K562 (cell line): ENCODE data around the gene RPS15A. TPM values are rescaled to one million over a fixed set of nuclear protein-coding genes. Genes with fewer than 3 reads are reported as not detected.

Source experiments
- ERF ChIP-seq: fragments of 450-650 bp; formaldehyde crosslinking; IDR thresholded peaks from 2 replicates; pipeline ENCODE4 v1.4.0; 2020; ENCODE audit warnings: mild to moderate bottlenecking, mixed read lengths
- FOXA3 ChIP-seq, 2 experiments: fragments of 450-650 bp in 1 of 2; sonication (generic) in 1 of 2; formaldehyde crosslinking; IDR thresholded peaks in 1 of 2; conservative IDR thresholded peaks in 1 of 2; 2 replicates each; pipeline versions ENCODE4 v1.4.0 to v1.8.0; 2020 to 2022; ENCODE audit warnings: mild to moderate bottlenecking in 2 of 2, missing genetic modification reagents in 1 of 2
- HMGN3 ChIP-seq: IDR thresholded peaks from 2 replicates; pipeline ENCODE4 v1.6.1; 2011; ENCODE audit warnings: borderline replicate concordance, low read depth, mild to moderate bottlenecking, mixed read lengths, low read length; ENCODE audit not compliant: insufficient read length; ENCODE audit errors: extremely low read depth
- PHF21A ChIP-seq: fragments of 450-650 bp; IDR thresholded peaks from 2 replicates; pipeline ENCODE4 v1.6.1; 2017; ENCODE audit warnings: low read depth, borderline replicate concordance
- PURB ChIP-seq: sonication (generic); formaldehyde crosslinking; IDR thresholded peaks from 2 replicates; pipeline ENCODE4 v1.9.0; 2021; ENCODE audit warnings: low read depth, mild to moderate bottlenecking, missing genetic modification reagents
- RBFOX2 ChIP-seq: fragments of 200-400 bp; formaldehyde crosslinking; IDR thresholded peaks from 2 replicates; pipeline ENCODE4 v1.6.1; 2017; ENCODE audit warnings: low read depth, mild to moderate bottlenecking, low read length, moderate library complexity
- SPI1 ChIP-seq: IDR thresholded peaks from 2 replicates; pipeline ENCODE4 v1.6.1; 2011; ENCODE audit warnings: low read depth, low read length, control low read depth, borderline replicate concordance
- TCFL5 ChIP-seq: fragments of 250-450 bp; sonication (Bioruptor Pico); conservative IDR thresholded peaks from 2 replicates; pipeline ENCODE4 v1.6.1; 2021; ENCODE audit warnings: mild to moderate bottlenecking, moderate library complexity, matching md5 sums
- polyA plus RNA-seq, 8 experiments: library from polyadenylated mRNA; depleted of rRNA in 4 of 8; stranded (reverse) in 5 of 8; unstranded in 3 of 8; fragments of >200 nt; fragmentation: Nextera tagmentation in 2 of 8; fragmentation: Illumina TruSeq in 1 of 8; extraction: Ambion mirVana in 2 of 8; extraction: Trizol in 1 of 8; gene quantifications; 2 replicates each; pipeline versions ENCODE4 v1.2.1 to v1.2.3, GENCODE V29; 2011 to 2014; ENCODE audit warnings: inconsistent platforms in 1 of 8, missing spikeins in 1 of 8
- total RNA-seq, 7 experiments: library from RNA; depleted of rRNA in 6 of 7; stranded (reverse); fragments of >200 nt in 6 of 7; fragmentation: Illumina TruSeq in 2 of 7; extraction: Trizol in 2 of 7; gene quantifications; 2 replicates each; pipeline versions ENCODE4 v1.2.1 to v1.2.3, GENCODE V29; 2011 to 2021; ENCODE audit warnings: low replicate concordance in 1 of 7
- TF ChIP-seq, protein P1 (sequence below): fragments of 250-450 bp; sonication (Bioruptor Pico); IDR thresholded peaks from 2 replicates; pipeline ENCODE4 v1.4.0; 2020
- TF ChIP-seq, protein P2 (sequence below): fragments of 250-450 bp; sonication (Bioruptor Pico); IDR thresholded peaks from 2 replicates; pipeline ENCODE4 v1.4.0; 2020; ENCODE audit warnings: mild to moderate bottlenecking, moderate library complexity
- TF ChIP-seq, protein P3 (sequence below): sonication (generic); formaldehyde crosslinking; IDR thresholded peaks from 2 replicates; pipeline ENCODE4 v1.4.0; 2020; ENCODE audit warnings: mild to moderate bottlenecking, missing genetic modification reagents
- TF ChIP-seq, protein P4 (sequence below), 2 experiments: fragments of 150-350 bp in 1 of 2; IDR thresholded peaks; 2 replicates each; pipeline ENCODE4 v1.6.1; 2012 to 2016; ENCODE audit warnings: low read depth in 2 of 2, low read length in 2 of 2, mild to moderate bottlenecking in 1 of 2, moderate library complexity in 1 of 2
- TF ChIP-seq, protein P5 (sequence below), 2 experiments: fragments of 250-450 bp in 1 of 2; fragments of 450-650 bp in 1 of 2; sonication (Bioruptor Pico) in 1 of 2; IDR thresholded peaks; 2 replicates each; pipeline versions ENCODE4 v1.6.1 to v1.8.0; 2016 to 2021; ENCODE audit warnings: mild to moderate bottlenecking in 2 of 2, moderate library complexity in 2 of 2, missing compliant biosample characterization in 1 of 2, missing genetic modification characterization in 1 of 2

The RPS15A gene
- total and polyA plus RNA-seq, 9 of the 15 experiments (the other 6 are each of a cell fraction or from before 2014, with no cell fraction given): 1,397 to 5,474 (median 2,798) TPM

DNA sequence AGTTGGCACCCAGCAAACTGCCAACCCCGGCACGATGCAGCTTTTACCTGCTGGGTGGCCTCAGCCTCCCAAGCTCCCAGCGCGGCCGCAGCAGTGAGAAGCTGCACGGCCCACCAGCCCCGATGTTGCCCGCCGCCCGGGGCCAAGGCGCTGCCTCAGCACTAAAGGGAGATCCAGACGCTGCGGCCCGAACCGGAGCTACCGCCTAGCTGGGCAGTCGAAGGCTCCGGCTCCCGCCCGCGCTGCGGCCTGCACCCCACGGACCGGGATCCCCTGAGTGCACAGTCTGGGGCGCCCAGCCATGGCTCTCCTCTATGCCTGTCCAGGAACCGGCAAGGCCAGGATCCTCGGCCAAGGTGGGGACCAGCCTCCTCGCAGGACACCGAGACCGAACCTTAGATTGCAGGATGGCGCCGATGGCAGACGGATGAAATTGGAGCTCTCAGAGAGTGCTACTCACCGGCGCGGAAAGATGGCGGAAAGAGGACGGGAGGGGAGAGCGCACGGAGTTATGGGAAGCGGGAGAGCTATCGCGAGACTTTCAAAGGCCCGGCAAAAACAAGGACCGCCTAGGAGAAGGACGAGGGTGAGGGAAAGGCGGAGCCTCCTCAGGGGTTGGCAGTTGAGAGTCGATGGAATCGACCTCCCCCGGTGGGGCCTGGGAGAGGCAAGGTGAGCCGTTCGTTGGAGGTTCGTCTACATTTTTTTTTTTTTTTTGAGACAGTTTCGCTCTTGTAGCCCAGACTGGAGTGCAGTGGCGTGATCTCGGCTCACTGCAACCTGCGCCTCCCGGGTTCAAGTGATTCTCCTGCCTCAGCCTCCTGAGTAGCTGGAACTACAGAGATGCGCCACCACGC is at the start of gene RPS15A (continued):
- TF ChIP-seq, protein P1, sequence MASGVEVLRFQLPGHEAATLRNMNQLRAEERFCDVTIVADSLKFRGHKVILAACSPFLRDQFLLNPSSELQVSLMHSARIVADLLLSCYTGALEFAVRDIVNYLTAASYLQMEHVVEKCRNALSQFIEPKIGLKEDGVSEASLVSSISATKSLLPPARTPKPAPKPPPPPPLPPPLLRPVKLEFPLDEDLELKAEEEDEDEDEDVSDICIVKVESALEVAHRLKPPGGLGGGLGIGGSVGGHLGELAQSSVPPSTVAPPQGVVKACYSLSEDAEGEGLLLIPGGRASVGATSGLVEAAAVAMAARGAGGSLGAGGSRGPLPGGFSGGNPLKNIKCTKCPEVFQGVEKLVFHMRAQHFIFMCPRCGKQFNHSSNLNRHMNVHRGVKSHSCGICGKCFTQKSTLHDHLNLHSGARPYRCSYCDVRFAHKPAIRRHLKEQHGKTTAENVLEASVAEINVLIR (CRISPR knock-in tag): 0 out of 2 replicates have a peak, but pooled peaks have one; percentile 9
- TF ChIP-seq, protein P2, sequence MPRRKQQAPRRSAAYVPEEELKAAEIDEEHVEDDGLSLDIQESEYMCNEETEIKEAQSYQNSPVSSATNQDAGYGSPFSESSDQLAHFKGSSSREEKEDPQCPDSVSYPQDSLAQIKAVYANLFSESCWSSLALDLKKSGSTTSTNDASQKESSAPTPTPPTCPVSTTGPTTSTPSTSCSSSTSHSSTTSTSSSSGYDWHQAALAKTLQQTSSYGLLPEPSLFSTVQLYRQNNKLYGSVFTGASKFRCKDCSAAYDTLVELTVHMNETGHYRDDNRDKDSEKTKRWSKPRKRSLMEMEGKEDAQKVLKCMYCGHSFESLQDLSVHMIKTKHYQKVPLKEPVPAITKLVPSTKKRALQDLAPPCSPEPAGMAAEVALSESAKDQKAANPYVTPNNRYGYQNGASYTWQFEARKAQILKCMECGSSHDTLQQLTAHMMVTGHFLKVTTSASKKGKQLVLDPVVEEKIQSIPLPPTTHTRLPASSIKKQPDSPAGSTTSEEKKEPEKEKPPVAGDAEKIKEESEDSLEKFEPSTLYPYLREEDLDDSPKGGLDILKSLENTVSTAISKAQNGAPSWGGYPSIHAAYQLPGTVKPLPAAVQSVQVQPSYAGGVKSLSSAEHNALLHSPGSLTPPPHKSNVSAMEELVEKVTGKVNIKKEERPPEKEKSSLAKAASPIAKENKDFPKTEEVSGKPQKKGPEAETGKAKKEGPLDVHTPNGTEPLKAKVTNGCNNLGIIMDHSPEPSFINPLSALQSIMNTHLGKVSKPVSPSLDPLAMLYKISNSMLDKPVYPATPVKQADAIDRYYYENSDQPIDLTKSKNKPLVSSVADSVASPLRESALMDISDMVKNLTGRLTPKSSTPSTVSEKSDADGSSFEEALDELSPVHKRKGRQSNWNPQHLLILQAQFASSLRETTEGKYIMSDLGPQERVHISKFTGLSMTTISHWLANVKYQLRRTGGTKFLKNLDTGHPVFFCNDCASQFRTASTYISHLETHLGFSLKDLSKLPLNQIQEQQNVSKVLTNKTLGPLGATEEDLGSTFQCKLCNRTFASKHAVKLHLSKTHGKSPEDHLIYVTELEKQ (CRISPR knock-in tag): no peak
- TF ChIP-seq, protein P3, sequence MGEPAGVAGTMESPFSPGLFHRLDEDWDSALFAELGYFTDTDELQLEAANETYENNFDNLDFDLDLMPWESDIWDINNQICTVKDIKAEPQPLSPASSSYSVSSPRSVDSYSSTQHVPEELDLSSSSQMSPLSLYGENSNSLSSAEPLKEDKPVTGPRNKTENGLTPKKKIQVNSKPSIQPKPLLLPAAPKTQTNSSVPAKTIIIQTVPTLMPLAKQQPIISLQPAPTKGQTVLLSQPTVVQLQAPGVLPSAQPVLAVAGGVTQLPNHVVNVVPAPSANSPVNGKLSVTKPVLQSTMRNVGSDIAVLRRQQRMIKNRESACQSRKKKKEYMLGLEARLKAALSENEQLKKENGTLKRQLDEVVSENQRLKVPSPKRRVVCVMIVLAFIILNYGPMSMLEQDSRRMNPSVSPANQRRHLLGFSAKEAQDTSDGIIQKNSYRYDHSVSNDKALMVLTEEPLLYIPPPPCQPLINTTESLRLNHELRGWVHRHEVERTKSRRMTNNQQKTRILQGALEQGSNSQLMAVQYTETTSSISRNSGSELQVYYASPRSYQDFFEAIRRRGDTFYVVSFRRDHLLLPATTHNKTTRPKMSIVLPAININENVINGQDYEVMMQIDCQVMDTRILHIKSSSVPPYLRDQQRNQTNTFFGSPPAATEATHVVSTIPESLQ (CRISPR knock-in tag): 0 out of 2 replicates have a peak, but pooled peaks have one; percentile 38
- no peak for TF ChIP-seq TCFL5 (CRISPR knock-in tag)
- no peak for TF ChIP-seq SPI1
- TF ChIP-seq FOXA3 (CRISPR knock-in tag; conservative IDR thresholded peaks at IDR 0.05 in 1 of 2, IDR thresholded peaks at IDR 0.05 in 1 of 2): no peak
- no peak for TF ChIP-seq PURB (CRISPR knock-in tag)
- TF ChIP-seq RBFOX2: peak; percentile 100
- TF ChIP-seq HMGN3: no peak
- TF ChIP-seq, protein P4, sequence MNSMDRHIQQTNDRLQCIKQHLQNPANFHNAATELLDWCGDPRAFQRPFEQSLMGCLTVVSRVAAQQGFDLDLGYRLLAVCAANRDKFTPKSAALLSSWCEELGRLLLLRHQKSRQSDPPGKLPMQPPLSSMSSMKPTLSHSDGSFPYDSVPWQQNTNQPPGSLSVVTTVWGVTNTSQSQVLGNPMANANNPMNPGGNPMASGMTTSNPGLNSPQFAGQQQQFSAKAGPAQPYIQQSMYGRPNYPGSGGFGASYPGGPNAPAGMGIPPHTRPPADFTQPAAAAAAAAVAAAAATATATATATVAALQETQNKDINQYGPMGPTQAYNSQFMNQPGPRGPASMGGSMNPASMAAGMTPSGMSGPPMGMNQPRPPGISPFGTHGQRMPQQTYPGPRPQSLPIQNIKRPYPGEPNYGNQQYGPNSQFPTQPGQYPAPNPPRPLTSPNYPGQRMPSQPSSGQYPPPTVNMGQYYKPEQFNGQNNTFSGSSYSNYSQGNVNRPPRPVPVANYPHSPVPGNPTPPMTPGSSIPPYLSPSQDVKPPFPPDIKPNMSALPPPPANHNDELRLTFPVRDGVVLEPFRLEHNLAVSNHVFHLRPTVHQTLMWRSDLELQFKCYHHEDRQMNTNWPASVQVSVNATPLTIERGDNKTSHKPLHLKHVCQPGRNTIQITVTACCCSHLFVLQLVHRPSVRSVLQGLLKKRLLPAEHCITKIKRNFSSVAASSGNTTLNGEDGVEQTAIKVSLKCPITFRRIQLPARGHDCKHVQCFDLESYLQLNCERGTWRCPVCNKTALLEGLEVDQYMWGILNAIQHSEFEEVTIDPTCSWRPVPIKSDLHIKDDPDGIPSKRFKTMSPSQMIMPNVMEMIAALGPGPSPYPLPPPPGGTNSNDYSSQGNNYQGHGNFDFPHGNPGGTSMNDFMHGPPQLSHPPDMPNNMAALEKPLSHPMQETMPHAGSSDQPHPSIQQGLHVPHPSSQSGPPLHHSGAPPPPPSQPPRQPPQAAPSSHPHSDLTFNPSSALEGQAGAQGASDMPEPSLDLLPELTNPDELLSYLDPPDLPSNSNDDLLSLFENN (IDR thresholded peaks at IDR 0.05; ENCODE audit: low read depth in 2 of 2, low read length in 2 of 2): peak in 1 of 2 experiments; percentile 93; a peak in 2 of 4 replicates
- peak; percentile 89; the same call in 1 of the 2 replicates for TF ChIP-seq PHF21A
- TF ChIP-seq, protein P5, sequence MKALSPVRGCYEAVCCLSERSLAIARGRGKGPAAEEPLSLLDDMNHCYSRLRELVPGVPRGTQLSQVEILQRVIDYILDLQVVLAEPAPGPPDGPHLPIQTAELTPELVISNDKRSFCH (CRISPR knock-in tag; IDR thresholded peaks at IDR 0.05): no peak
- TF ChIP-seq, protein P5 (tag; IDR thresholded peaks at IDR 0.05): no peak; the same call in none of the 2 replicates
- TF ChIP-seq ERF: no peak
